WTC11 (cell line): ENCODE data around the gene PNMA8B. TPM values are rescaled to one million over a fixed set of nuclear protein-coding genes. Genes with fewer than 3 reads are reported as not detected.

Source experiments
- ARID4B ChIP-seq: sonication (generic); formaldehyde crosslinking; IDR thresholded peaks from 2 replicates; pipeline ENCODE4 v1.8.0; 2023; ENCODE audit warnings: missing genetic modification reagents, mild to moderate bottlenecking, borderline replicate concordance
- ATF1 ChIP-seq: sonication (generic); formaldehyde crosslinking; IDR thresholded peaks from 2 replicates; pipeline ENCODE4 v1.8.1; 2023; ENCODE audit warnings: mild to moderate bottlenecking, moderate library complexity, missing genetic modification reagents
- CBFB ChIP-seq: sonication (generic); formaldehyde crosslinking; IDR thresholded peaks from 2 replicates; pipeline ENCODE4 v1.8.1; 2022; ENCODE audit warnings: mild to moderate bottlenecking, low read depth, missing genetic modification reagents
- CREB1 ChIP-seq: sonication (generic); formaldehyde crosslinking; IDR thresholded peaks from 2 replicates; pipeline ENCODE4 v1.8.0; 2023; ENCODE audit warnings: mild to moderate bottlenecking, missing genetic modification reagents
- E2F4 ChIP-seq: sonication (generic); formaldehyde crosslinking; IDR thresholded peaks from 2 replicates; pipeline ENCODE4 v1.8.1; 2022; ENCODE audit warnings: low read depth, mild to moderate bottlenecking, moderate library complexity, missing genetic modification reagents, borderline replicate concordance
- E2F5 ChIP-seq: sonication (generic); formaldehyde crosslinking; IDR thresholded peaks from 2 replicates; pipeline ENCODE4 v1.8.1; 2022; ENCODE audit warnings: mild to moderate bottlenecking, moderate library complexity, missing genetic modification reagents
- ERG ChIP-seq: fragments of 250-450 bp; sonication (Bioruptor Pico); IDR thresholded peaks from 2 replicates; pipeline ENCODE4 v1.8.0; 2021; ENCODE audit warnings: mild to moderate bottlenecking
- ETV6 ChIP-seq: sonication (generic); formaldehyde crosslinking; IDR thresholded peaks from 2 replicates; pipeline ENCODE4 v1.8.1; 2022; ENCODE audit warnings: mild to moderate bottlenecking, missing genetic modification reagents
- FOXP1 ChIP-seq: sonication (generic); formaldehyde crosslinking; IDR thresholded peaks from 2 replicates; pipeline ENCODE4 v1.8.0; 2022; ENCODE audit warnings: missing genetic modification reagents, mild to moderate bottlenecking, moderate library complexity, borderline replicate concordance
- GRHL2 ChIP-seq: fragments of 250-450 bp; sonication (Bioruptor Pico); IDR thresholded peaks from 2 replicates; pipeline ENCODE4 v1.8.0; 2022; ENCODE audit warnings: mild to moderate bottlenecking, moderate library complexity; ENCODE audit not compliant: insufficient replicate concordance, severe bottlenecking
- GTF2I ChIP-seq: fragments of 250-450 bp; sonication (Bioruptor Pico); conservative IDR thresholded peaks from 2 replicates; pipeline ENCODE4 v1.4.0; 2021; ENCODE audit warnings: mild to moderate bottlenecking
- IRF1 ChIP-seq: sonication (generic); formaldehyde crosslinking; IDR thresholded peaks from 2 replicates; pipeline ENCODE4 v1.8.0; 2023; ENCODE audit warnings: missing genetic modification reagents
- IRF2 ChIP-seq: sonication (generic); formaldehyde crosslinking; IDR thresholded peaks from 2 replicates; pipeline ENCODE4 v1.8.0; 2022; ENCODE audit warnings: low read depth, missing genetic modification reagents, borderline replicate concordance
- JAZF1 ChIP-seq: fragments of 250-450 bp; sonication (Bioruptor Pico); IDR thresholded peaks from 2 replicates; pipeline ENCODE4 v1.9.0; 2021; ENCODE audit warnings: moderate library complexity, mild to moderate bottlenecking, inconsistent platforms
- NR3C1 ChIP-seq: sonication (generic); formaldehyde crosslinking; conservative IDR thresholded peaks from 2 replicates; pipeline ENCODE4 v1.8.1; 2023; ENCODE audit warnings: low read depth, mild to moderate bottlenecking, missing genetic modification reagents
- PREB ChIP-seq: sonication (generic); formaldehyde crosslinking; IDR thresholded peaks from 2 replicates; pipeline ENCODE4 v1.8.1; 2022; ENCODE audit warnings: mild to moderate bottlenecking, missing genetic modification reagents, moderate library complexity, borderline replicate concordance
- RORB ChIP-seq: fragments of 250-450 bp; sonication (Bioruptor Pico); IDR thresholded peaks from 2 replicates; pipeline ENCODE4 v1.9.0; 2021; ENCODE audit warnings: mild to moderate bottlenecking
- SMAD3 ChIP-seq: sonication (generic); formaldehyde crosslinking; IDR thresholded peaks from 2 replicates; pipeline ENCODE4 v1.8.0; 2022; ENCODE audit warnings: missing genetic modification reagents, mild to moderate bottlenecking, borderline replicate concordance
- SMAD4 ChIP-seq: sonication (generic); formaldehyde crosslinking; IDR thresholded peaks from 2 replicates; pipeline ENCODE4 v1.8.0; 2022; ENCODE audit warnings: mild to moderate bottlenecking, missing genetic modification reagents
- USF2 ChIP-seq: sonication (generic); formaldehyde crosslinking; IDR thresholded peaks from 2 replicates; pipeline ENCODE4 v1.8.1; 2023; ENCODE audit warnings: mild to moderate bottlenecking, missing genetic modification reagents, moderate library complexity
- ZBTB21 ChIP-seq: sonication (generic); formaldehyde crosslinking; IDR thresholded peaks from 2 replicates; pipeline ENCODE4 v1.8.1; 2023; ENCODE audit warnings: mild to moderate bottlenecking, missing genetic modification reagents, borderline replicate concordance
- ZNF121 ChIP-seq: sonication (generic); formaldehyde crosslinking; IDR thresholded peaks from 2 replicates; pipeline ENCODE4 v1.8.0; 2023; ENCODE audit warnings: missing genetic modification reagents
- ZNF232 ChIP-seq: sonication (generic); formaldehyde crosslinking; IDR thresholded peaks from 2 replicates; pipeline ENCODE4 v1.8.0; 2022; ENCODE audit warnings: mild to moderate bottlenecking, missing genetic modification reagents
- ZNF423 ChIP-seq: fragments of 250-450 bp; sonication (Bioruptor Pico); IDR thresholded peaks from 2 replicates; pipeline ENCODE4 v2.1.2; 2022; ENCODE audit warnings: mild to moderate bottlenecking, moderate library complexity
- ZNF532 ChIP-seq: fragments of 250-450 bp; sonication (Bioruptor Pico); IDR thresholded peaks from 2 replicates; pipeline ENCODE4 v1.9.0; 2021; ENCODE audit warnings: mild to moderate bottlenecking, borderline replicate concordance
- total RNA-seq: library from RNA; stranded (reverse); gene quantifications from 3 replicates; pipeline ENCODE4 v1.2.3, GENCODE V29; 2021

The PNMA8B gene
- total RNA-seq, 1 experiment from 2014 or later, result 2.8 TPM

- no peak for TF ChIP-seq CREB1
- no peak for TF ChIP-seq ZNF423 (CRISPR knock-in tag)
- TF ChIP-seq IRF1 (CRISPR knock-in tag), result no peak
- TF ChIP-seq PREB (CRISPR knock-in tag), result no peak
- TF ChIP-seq ZNF232 (CRISPR knock-in tag), result 0 out of 2 replicates have a peak, but pooled peaks have one; percentile 41
- TF ChIP-seq RORB (CRISPR knock-in tag), result no peak
- no peak for TF ChIP-seq ZBTB21 (CRISPR knock-in tag)
- TF ChIP-seq E2F5 (CRISPR knock-in tag), result no peak
- TF ChIP-seq GTF2I (CRISPR knock-in tag), result no peak
- no peak for TF ChIP-seq ARID4B (CRISPR knock-in tag)
- no peak for TF ChIP-seq SMAD4 (CRISPR knock-in tag)
- TF ChIP-seq SMAD3 (CRISPR knock-in tag), result no peak
- no peak for TF ChIP-seq ZNF121 (CRISPR knock-in tag)
- TF ChIP-seq USF2 (CRISPR knock-in tag), result peak; percentile 34
- TF ChIP-seq ETV6, result 0 out of 2 replicates have a peak, but pooled peaks have one; percentile 52
- no peak for TF ChIP-seq JAZF1 (CRISPR knock-in tag)
- TF ChIP-seq E2F4 (CRISPR knock-in tag), result no peak
- peak; percentile 86 for TF ChIP-seq FOXP1 (CRISPR knock-in tag)
- no peak for TF ChIP-seq CBFB (CRISPR knock-in tag)
- TF ChIP-seq GRHL2 (CRISPR knock-in tag), result no peak
- TF ChIP-seq NR3C1 (CRISPR knock-in tag), result no peak
- no peak for TF ChIP-seq IRF2 (CRISPR knock-in tag)
- no peak for TF ChIP-seq ATF1 (CRISPR knock-in tag)
- no peak for TF ChIP-seq ZNF532 (CRISPR knock-in tag)
- no peak for TF ChIP-seq ERG (CRISPR knock-in tag)
These were observed 24.4 kb downstream of the PNMA8B start, which contains the start of gene PNMA8A (continued) for GRCh38 chr19:46471116-46471733.
